ENCODE data around the gene PDAP1.
"Not testable (repeated sequence)": the region's sequence is repeated elsewhere in the genome, so short reads cannot be mapped to it uniquely, and the experiment has no call there.

Gene PDAP1

GRCh38 chr7:99379043-99379577 lies 29.3 kb downstream of the PDAP1 start:
- peak in 1 of 2 donors; percentile 20 for DNase-seq (ENCODE audit: low read depth in 2 of 2)

DNA sequence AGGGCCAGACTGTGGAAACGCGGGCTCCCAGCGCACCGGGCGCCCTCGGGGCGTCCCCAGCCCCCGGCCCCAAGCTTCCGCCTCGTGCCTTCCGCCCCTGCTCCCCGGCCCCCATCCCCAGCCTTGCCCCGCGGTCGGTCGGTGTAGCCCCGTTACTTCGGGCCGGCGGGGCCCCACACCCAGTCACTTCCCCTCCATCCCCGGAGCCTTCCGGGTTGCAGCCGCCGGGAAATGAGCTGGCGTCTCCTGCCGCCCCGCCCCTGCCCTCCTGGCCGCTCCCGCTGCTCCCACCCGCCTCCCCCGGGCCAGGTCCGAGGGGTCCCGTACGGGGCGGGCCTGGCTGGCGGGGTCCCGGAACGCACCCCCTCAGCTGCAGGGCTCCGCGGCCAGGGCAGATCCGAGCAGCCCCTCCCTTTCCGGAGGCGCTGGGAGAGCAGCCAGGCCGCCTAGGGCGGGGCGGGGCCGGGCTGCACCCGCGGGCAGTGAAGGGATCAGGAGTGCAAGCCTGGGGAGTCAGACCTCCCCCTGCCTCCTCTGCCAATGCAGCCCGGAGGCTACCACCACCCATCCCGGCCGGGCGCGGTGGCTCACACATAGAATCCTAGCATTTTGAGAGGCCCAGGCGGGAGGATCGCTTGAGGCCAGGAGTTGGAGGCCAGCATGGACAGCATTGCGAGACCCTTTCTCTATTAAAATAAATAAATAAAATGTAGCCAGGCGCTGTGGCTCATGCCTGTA lies 33.2 kb downstream of the PDAP1 start:
- peak; percentile 23 to 27 for DNase-seq (ENCODE audit: low read depth in 2 of 2)

- DNase-seq (ENCODE audit: low read depth in 2 of 2): peak; percentile 69 to 71
These were observed 34.0 kb downstream of the PDAP1 start, which contains the start of gene ARPC1B for GRCh38 chr7:99374111-99375064. TSS of gene ARPC1B (plus strand) at chr7:99374730. CDS start at chr7:99385715, 10,985 bp downstream.

GRCh38 chr7:99373091-99374066 lies 35.0 kb downstream of the PDAP1 start:
- DNase-seq (ENCODE audit: low read depth in 2 of 2): no peak

DNA sequence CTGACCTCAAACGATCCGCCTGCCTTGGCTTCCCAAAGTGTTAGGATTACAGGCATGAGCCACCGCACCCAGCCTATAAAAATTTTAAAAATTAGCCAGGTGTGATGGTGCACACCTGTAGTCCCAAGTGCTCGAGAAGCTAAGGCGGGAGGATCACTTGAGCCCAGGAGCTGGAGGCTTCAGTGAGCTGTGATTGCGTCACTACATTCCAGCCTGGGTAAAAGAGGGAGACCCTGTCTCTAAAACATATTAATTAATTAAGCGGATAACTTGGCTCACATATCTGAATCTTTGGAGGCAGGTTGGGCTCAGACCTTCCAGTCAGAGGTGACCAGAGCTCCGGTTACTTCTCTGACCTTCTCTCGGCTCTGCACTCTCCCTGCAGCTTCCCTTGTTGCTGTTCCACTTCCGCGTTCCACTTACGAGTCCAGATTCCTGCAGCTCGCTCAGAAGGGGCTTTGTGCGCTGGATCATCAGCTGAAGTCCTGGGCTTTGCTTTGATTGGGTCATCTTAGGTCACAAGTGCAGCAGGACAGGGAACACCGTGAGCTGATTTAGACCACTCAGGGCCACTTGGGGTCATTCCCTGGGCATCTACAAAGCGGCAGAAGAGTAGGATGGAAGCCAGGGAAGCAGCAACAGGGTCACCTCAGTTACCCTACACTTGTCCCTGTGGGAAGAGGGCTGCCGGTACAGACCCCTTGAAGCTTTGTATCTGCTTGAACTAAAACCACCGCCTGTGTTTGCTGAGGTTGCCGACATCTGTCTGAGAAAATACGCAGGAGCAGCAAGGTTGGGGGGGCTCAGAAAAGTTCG lies 35.9 kb downstream of the PDAP1 start:
- no peak for DNase-seq (ENCODE audit: low read depth in 2 of 2)

- no peak for DNase-seq (ENCODE audit: low read depth in 2 of 2)
These were observed 36.9 kb downstream of the PDAP1 start for GRCh38 chr7:99371376-99371920.

DNA sequence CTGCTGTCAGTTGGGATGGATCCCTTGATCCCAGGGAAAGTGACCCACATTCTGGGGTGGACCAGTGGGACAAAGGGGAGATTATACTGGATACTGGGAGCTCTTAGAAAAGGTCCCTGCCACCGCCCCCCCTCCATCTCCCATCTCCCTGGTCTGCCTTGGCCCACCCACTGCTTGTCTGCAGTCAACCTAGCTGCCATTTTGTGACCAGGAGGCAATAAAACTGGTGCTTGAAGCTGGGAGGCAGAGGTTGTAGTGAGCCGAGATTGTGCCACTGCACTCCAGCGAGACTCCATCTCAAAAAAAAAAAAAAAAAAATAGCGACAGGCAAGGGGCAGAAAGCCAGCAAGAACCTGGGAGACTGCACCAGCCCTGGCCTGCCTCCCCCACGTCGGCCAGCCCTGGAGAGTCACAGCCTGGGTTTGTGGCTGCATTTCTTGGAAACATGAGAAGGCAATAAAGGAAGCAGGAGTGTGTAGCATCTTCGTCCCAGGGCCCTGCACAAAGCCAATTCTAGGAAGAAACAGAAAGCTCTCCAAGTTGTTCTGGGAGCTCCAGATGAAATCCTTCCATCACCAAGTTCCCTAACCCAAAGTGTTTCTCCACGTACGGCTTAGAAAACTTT lies 38.5 kb downstream of the PDAP1 start:
- no peak for DNase-seq (ENCODE audit: low read depth in 2 of 2)

DNA sequence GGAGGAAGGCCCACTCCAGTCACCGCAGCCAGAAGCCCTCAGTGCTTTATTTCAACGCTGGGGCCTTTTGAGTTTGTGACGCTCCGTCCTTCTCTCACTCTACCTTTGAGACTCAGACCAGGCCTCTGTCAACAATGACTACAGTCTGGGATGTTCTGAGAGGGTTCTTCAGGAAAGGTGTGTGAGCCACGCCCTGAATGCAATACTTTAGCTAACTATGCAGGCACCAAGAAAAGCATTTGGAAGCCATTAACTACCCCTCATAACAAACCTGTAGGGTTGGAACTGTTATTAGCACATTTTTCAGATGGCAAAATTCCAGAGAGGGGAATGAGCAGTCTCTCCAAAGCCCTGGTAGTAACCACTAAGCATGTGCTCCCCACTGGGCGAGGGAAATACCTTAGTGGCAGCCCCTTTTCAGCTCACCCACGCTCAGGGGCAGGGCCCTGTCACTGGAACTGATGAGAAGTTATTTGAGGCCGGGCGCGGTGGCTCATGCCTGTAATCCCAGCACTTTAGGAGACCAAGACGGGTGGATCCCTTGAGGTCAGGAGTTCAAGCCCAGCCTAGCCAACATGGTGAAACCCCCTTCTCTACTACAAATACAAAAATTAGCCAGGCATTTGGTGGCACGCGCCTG lies 39.5 kb downstream of the PDAP1 start:
- no peak for DNase-seq (ENCODE audit: low read depth in 2 of 2)

DNA sequence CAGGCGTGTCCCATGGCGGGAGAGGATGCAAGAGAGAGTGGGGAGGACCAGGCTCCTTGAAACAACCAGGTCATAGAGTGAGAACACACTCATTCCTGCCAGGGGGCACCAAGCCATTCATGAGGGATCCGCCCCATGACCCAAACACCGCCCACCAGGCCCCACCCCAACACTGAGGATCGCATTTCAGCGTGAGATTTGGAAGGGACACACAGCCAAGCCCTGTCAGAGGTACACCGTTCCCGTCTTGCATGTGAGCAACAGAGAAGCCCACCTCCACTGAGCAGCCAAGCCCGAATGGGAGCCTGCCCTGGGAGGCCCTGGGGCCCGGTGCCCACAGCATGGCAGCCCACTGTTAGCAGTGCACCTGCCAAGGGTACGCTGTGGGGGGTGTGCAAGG lies 41.8 kb downstream of the PDAP1 start:
- DNase-seq (ENCODE audit: low read depth in 2 of 2): no peak

DNA sequence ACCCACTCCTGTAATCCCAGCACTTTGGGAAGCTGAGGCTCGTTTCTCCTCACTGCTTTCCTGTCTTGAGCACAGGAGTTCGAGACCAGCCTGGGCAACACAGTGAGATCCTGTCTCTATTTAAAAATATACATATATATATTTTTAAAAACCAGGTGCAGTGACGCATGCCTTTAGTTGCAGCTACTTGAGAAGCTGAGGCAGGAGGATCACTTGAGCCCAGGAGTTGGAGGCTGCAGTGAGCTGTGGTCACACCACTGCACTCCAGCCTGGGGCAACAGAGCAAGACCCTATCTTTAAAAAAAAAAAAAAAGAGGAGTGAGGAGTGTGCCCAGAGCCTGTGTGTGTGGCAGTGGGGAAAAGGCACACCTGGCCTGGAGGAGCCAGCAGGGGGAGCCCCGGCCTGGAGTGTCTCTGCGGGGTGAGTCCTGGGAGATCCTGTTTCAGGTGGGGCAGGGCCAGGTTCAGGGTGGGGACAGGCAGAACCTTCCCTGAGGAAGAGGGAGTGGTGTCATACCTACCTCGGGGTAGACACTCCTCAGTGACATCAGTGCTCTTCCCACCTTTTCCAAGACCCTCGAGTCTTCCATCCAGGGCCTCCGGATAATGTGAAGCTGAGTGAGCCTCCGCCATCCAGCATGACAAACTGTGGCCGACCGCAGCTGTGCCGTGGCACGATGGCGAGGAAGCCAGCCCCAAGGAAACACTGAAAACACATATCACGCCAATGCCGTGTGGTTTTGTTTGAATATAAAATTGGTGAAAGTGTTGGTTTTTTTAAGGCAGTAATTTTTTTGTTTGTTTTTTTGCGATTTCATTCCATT lies 42.9 kb downstream of the PDAP1 start:
- peak; percentile 29 to 45 for DNase-seq (ENCODE audit: low read depth in 2 of 2)

- no peak for DNase-seq (ENCODE audit: low read depth in 2 of 2)
These were observed 45.1 kb downstream of the PDAP1 start for GRCh38 chr7:99363286-99363685.

GRCh38 chr7:99362801-99363200 lies 45.6 kb downstream of the PDAP1 start:
- no peak for DNase-seq (ENCODE audit: low read depth in 2 of 2)

DNA sequence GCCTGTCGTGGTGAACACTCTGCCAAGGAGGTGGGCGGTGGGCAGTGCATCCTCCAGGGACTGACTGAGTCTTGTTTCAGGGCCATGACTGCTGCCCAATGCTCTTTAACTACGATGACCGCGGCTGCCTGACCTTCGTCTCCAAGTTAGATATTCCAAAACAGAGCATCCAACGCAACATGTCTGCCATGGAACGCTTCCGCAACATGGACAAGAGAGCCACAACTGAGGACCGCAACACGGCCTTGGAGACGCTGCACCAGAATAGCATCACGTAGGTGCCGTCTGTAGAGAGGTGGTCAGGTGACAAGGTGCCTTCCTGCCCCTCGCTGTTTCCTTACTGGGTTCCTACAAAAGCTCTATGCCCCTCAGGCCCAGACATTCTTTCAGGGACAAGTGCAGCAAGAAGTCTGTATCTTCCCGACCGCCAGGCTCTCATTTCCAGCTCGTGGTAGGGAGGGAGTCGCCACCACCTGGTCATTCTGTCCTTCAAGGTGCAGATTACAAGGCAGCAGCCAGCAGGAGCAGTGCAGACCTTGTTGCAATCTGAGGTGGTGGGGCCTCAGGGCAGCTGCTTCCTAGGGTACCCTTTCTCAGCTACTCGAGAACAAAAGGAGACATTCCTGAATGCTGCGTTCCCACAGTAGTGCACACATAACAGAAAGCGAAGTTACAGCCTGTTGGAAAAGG lies 48.8 kb downstream of the PDAP1 start:
- DNase-seq (ENCODE audit: low read depth in 2 of 2): no peak

DNA sequence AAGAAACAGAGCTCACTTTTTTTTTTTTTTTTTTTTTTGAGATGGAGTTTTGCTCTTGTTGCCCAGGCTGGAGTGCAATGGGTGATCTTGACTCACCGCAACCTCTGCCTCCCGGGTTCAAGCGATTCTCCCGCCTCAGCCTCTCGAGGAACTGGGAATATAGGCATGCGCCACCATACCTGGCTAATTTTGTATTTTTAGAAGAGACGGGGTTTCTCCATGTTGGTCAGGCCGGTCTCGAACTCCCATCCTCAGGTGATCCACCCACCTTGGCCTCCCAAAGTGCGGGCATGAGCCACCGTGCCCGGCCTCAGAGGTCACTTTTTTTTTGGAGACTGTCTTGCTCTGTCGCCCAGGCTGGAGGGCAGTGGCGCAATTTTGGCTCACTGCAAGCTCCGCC lies 49.9 kb downstream of the PDAP1 start:
- not testable (repeated sequence) for DNase-seq (ENCODE audit: low read depth in 2 of 2)

GRCh38 chr7:99357701-99358490 lies 50.5 kb downstream of the PDAP1 start:
- DNase-seq (ENCODE audit: low read depth in 2 of 2): no peak

DNA sequence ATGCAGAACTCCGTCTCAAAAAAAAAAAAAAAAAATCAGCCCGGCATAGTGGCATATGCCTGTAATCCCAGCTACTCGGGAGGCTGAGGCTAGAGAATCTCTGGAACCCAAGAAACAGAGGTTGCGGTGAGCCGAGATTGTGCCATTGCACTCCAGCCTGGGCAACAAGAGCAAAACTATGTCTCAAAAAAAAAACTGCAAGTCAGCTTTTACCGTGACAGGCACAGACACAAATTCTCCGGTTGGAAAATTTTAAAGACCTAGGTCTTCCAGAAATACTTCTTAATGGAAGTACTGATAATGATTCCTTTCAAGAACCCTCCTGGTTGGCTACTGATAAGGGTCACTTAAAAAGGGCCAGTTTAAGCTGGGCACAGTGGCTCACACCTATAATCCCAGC lies 53.3 kb downstream of the PDAP1 start:
- DNase-seq (ENCODE audit: low read depth in 2 of 2): no peak

- no peak for DNase-seq (ENCODE audit: low read depth in 2 of 2)
These were observed 56.1 kb downstream of the PDAP1 start for GRCh38 chr7:99352247-99352646.
